HG03135 (cell line): ENCODE measurements around the gene HAP1.
"Not testable (repeated sequence)": the region's sequence is repeated elsewhere in the genome, so short reads cannot be mapped to it uniquely, and the experiment has no call there.

ENCODE experiments used
- ATAC-seq: cut with Tn5 transposase; IDR thresholded peaks from one replicate; pipeline ENCODE4 v1.9.1; 2021; ENCODE audit warnings: mild to moderate bottlenecking, moderate library complexity; ENCODE audit not compliant: unreplicated experiment

The HAP1 gene

GRCh38 chr17:41691031-41691777 is 43.2 kb downstream of the HAP1 start:
- no peak for ATAC-seq

GRCh38 chr17:41690497-41690896 is 43.9 kb downstream of the HAP1 start:
- ATAC-seq: no peak

GRCh38 chr17:41689497-41690299 is 44.7 kb downstream of the HAP1 start:
- ATAC-seq: no peak

- peak; percentile 77 for ATAC-seq
Observed at GRCh38 chr17:41688641-41689496, 45.6 kb downstream of the HAP1 start, which contains the start of gene EIF1. EIF1 (plus strand) TSS chr17:41688885; CDS start chr17:41689039, 154 bp downstream.

GRCh38 chr17:41687828-41688640 is 46.4 kb downstream of the HAP1 start:
- peak; percentile 6 for ATAC-seq

- ATAC-seq: no peak
Observed at GRCh38 chr17:41686281-41686680, 48.2 kb downstream of the HAP1 start.

GRCh38 chr17:41685753-41686152 is 48.7 kb downstream of the HAP1 start:
- ATAC-seq: not testable (repeated sequence)

GRCh38 chr17:41684035-41684434 is 50.4 kb downstream of the HAP1 start:
- no peak for ATAC-seq

- no peak for ATAC-seq
Observed at GRCh38 chr17:41683441-41684007, 50.9 kb downstream of the HAP1 start.

GRCh38 chr17:41682631-41683030 is 51.8 kb downstream of the HAP1 start:
- no peak for ATAC-seq

GRCh38 chr17:41681776-41682175 is 52.7 kb downstream of the HAP1 start:
- ATAC-seq: no peak

- ATAC-seq: no peak
Observed at GRCh38 chr17:41680426-41681040, 53.9 kb downstream of the HAP1 start.

- ATAC-seq: no peak
Observed at GRCh38 chr17:41679740-41680425, 54.6 kb downstream of the HAP1 start.

- ATAC-seq: peak; percentile 59
Observed at GRCh38 chr17:41678907-41679739, 55.3 kb downstream of the HAP1 start.

GRCh38 chr17:41678411-41678906 is 56.0 kb downstream of the HAP1 start:
- peak; percentile 17 for ATAC-seq

GRCh38 chr17:41676058-41676419 is 58.4 kb downstream of the HAP1 start:
- no peak for ATAC-seq

GRCh38 chr17:41675157-41676057 is 59.0 kb downstream of the HAP1 start:
- ATAC-seq: not testable (repeated sequence)
